Activated CD8-positive, alpha-beta memory T cell treated with anti-CD3 and anti-CD28 coated beads, Interleukin-2, amount 50 U/mL, for 24 hours (primary cell): ENCODE data around the gene FGFRL1.

ENCODE experiments used
- DNase-seq: peaks from one replicate; pipeline ENCODE4 v3.0.0-alpha.2; 2020; ENCODE audit errors: extremely low read depth

Gene FGFRL1

GRCh38 chr4:1023075-1023640, 11.7 kb downstream of the FGFRL1 start:
- DNase-seq, result no peak

GRCh38 chr4:1023895-1024740, 12.7 kb downstream of the FGFRL1 start:
- no peak for DNase-seq

DNA sequence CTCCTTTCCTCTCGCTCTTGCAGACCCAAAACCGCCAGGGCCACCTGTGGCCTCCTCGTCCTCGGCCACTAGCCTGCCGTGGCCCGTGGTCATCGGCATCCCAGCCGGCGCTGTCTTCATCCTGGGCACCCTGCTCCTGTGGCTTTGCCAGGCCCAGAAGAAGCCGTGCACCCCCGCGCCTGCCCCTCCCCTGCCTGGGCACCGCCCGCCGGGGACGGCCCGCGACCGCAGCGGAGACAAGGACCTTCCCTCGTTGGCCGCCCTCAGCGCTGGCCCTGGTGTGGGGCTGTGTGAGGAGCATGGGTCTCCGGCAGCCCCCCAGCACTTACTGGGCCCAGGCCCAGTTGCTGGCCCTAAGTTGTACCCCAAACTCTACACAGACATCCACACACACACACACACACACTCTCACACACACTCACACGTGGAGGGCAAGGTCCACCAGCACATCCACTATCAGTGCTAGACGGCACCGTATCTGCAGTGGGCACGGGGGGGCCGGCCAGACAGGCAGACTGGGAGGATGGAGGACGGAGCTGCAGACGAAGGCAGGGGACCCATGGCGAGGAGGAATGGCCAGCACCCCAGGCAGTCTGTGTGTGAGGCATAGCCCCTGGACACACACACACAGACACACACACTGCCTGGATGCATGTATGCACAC, 13.6 kb downstream of the FGFRL1 start:
- DNase-seq, result no peak

- DNase-seq, result no peak
These were observed 14.7 kb downstream of the FGFRL1 start for GRCh38 chr4:1026115-1026514.

DNA sequence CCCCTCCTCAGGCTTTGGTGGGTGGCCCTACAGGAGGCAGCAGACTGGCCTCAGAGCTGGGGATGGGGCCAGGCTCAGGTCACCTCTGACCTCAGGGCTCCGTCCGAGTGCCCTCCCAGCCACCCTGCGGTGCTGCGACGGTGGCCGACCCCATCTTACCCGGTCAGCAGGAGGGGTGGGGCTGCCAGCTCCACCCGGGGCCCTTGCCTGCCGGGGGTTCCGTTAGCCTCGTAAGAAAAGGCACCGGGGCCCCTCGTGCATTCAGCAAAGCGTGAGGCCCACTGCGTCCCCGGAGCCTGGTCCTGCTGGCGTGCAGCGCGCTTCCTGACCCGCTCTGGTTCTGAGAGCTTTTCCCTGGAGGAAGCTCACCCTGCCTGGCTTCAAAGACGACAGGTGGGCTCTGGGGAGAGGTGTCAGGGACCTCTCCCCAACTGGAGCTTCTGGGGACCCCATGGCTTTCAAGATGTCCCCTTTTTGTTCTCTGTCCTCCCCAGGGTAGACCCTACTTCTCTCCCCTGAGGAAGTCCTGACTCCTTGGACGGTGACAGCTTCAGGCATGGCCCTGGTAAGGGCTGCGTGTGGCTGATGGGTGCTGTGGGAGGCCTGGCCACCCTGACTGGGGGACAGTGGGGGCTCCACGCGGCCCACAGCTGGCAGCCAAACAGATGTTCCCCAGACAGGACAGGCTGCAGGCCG, 15.9 kb downstream of the FGFRL1 start:
- DNase-seq, result no peak

GRCh38 chr4:1027915-1028238, 16.5 kb downstream of the FGFRL1 start:
- DNase-seq, result no peak

DNA sequence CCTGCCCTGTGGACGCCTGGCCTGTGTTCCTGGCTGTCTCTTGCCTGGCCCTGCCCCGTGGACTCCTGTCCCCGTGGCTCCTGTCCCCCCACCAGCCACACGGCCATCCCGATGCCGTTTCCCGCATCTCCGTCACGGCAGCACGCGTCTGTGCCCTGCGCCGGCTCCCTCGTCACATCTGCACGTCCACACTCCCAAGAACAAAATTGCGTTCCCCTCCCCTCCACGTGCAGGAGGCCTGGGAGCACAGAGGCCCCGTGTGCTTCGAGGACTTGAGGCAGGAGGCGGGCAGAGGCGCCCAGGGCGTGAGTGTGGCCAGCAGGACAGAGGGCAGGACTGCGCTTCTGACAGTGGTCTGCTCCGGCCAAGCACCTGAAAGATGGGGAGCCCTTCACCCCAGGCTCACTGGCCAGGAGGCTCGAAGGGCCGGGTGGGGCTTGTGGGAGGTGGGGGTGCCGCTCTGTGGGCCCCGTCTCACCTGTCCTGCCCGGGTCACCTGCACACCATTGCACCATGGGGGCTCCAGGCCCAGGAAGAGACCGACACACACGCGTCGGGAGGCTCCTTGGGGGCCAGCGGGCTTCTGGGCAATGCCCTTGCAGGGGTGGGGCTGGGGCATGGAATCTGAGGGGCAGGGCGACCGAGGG, 17.3 kb downstream of the FGFRL1 start:
- no peak for DNase-seq

DNA sequence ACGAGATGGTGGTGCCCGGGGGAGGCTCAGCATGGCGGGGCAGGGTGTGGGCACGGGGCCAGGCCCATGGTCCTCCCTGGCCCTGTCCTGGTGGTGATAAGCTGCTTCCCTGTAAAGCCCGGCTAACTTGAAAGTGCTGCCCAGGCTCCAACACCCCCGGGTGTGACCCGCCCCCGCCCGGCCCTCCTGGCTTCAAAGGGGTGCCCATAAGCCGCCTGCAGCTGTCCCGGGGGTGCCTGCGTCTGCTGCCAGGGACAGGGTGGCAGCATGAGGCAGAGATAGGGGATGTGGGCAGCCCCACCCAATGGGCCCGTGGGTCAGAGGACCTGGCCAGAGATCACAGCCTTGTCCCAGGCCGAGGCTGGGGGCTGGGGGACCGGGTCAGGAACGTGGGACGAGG, 18.1 kb downstream of the FGFRL1 start:
- no peak for DNase-seq

DNA sequence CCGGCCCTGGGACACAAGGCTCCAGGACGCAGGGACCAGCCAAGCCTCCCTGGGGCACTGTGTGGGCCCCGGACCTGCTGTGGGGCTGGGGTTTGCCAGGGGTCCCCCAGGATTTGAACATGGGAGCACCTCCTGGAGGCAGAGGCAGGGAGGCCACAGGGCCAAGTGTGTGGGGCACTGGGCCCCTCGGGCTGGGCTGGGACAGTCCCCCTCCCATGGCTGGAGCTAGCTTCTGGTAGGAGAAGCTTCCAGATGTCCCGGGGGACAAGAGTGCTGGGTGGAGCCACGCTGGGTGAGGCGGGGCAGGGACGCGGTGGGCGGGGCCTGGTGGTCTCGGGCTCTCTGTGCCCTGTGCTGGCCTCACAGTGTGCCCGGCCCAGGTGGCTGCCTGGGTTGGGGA, 18.6 kb downstream of the FGFRL1 start:
- no peak for DNase-seq

DNA sequence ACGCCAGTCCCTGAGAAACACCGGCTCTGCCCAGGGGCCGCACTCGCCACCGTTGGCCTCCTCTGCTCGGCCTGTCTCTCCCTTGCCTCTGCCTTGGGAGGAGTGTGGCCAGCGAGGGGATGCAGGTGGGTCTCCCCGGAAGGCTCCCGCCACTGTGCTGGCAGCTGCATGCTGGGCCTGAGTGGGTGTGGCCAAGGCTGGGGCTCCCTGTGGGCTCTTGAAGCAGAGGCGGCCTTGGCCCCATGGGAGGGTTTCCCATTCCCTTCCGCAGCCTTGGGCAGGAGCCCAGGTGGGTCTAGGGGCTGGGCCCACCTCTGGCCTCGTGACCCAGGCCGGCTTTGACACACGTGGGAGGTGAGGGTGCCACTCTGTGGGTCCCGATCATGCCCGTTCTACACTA, 19.1 kb downstream of the FGFRL1 start:
- DNase-seq, result no peak

DNA sequence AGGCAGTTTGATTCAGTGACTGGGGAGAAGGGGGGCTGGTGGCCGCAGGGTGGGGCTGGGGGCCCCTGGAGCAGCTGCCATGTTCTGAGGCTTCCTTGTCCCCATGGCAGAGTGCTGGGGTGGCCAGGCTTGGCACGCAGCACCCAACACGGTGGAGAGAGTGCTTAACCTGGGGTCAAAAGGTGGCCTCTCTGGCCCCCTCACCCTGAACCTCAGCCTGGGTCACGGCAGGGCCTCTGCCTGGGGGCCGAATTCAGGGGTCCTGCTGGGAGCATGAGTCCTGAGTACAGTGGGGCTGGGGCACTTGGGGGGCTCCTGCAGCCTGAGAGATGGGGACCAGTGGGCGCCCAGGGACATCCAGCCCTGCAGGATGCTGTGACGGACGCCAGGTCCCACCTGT, 19.9 kb downstream of the FGFRL1 start:
- DNase-seq, result no peak

DNA sequence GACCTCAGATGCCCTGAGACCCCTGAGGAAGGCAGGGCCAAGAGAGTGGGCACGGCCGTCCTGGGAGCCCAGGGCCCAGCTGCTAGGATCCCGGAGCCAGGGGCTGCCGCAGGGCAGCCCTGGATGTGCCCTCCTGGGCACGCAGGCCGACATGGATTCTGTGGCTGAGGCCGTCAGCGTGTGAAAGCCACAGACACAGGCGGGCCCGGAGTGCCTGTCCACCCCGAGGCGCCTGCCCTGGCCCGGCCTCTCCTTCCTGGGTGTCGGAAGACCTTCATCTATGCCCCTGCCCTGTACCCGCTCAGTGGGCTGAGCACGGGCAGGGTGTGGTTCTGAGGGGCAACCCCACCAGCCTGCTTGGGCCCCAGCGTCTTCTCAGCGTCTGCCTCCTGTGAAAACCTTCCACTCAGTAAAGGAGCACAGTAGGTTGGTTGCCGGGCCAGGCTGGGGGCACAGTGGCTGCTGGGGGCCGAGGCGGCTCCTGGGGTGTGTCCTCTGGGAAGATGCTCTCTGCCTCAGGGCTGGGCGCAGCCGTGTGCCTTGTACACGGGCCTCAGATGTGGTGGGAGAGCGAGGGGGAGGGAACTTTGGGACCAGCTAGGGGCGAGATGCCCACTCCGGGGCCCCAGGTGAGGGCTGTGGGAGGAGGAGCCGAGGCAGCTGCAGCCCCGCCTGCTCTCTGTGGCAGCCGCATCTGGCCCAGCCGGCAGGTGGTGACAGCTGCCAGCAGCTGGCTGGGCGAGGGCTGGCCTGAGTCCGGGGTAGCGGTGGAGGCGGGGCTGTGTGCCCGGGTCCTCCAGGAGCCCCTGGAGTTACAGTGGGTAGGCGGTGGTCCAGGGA, 20.8 kb downstream of the FGFRL1 start:
- DNase-seq, result no peak

- no peak for DNase-seq
These were observed 21.4 kb downstream of the FGFRL1 start for GRCh38 chr4:1032861-1033260.

GRCh38 chr4:1033840-1034551, 22.6 kb downstream of the FGFRL1 start:
- DNase-seq, result no peak

GRCh38 chr4:1035510-1035909, 24.1 kb downstream of the FGFRL1 start:
- no peak for DNase-seq

- no peak for DNase-seq
These were observed 24.7 kb downstream of the FGFRL1 start for GRCh38 chr4:1036095-1036494.

DNA sequence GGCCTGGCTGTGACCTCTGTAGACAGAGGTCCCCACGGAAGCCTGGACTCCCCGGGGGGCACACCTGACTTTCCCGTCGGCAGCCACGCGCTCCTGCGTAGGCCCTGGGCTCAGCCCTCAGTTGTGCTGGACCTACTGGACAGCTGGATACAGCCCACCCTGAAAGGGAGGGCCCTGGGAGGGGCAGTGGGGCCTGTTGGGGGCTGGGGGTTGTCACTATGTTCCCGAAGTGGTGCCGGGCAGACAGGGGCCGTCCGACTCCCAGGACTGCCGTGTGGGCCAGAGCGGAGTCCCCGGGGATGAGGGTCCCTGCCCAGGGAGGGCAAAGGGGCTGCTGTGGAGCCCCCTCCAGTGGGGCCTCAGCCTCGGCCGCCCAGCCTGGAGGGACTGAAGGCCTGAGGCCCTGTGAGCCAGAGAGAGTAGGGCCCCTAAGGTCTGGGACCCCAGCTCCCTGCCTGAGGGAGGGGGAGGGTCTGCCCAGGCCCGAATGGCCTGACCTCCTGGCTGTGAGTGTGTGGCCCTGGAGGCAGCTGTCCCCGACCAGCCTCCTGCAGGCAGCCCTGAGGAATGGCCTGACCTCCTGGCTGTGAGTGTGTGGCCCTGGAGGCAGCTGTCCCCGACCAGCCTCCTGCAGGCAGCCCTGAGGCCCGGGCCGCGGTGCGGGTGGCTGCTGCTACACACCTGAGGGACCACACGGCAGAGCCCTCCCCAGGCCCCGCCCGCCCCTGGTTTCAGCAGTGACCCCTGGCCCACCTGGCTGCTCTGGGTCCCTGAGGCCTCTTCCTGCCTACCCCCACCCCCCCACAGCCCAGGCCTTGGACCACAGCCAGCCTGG, 25.8 kb downstream of the FGFRL1 start:
- no peak for DNase-seq

DNA sequence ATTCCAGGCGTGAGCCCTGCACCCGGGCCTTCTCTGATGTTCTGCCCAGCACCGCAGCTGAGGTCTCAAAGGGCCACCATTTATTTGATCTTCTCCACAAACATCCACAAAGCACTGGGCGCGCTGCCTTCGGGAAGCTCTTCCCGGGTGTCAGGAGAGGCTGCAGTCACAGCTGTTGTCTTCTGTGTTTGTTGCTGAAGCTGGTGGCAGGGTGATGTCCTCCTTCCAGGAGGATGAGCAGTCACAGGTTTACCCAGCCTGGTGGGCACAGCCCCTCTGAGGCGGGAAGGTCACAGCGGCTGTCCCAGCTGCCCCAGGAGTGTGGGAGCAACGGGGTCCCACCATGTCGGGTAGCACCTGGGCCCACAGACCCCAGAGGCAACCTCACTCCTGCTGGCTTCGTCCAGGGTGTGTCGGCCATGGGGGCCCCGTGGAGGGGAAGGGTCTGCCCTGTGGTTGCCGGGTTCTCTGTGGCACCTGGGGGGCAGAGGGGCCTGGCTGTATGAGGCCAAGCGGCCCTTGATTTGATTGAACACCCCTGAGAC, 27.6 kb downstream of the FGFRL1 start:
- DNase-seq, result no peak
